ENCODE results near the gene ERCC4.

ERCC4 gene

DNA sequence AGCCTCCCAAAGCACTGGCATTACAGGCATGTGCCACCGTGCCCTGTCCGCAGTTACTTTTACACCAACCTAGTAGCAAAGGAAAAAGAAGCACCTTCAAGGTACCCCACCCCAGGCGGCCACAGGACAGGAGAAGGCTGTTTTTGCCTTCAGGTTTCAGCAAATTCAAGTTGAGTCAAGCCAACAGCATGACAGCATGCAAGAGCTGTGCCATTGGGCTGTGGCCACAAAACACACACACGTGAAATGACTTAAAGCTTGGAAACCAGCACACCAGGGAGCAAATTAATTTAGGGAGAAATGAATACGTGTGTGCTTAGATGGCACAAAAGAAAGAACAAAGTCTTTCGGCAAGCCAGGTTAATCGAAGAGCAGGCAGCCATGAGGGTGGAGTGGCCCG is 39.7 kb downstream of the ERCC4 start:
- DNase-seq (ENCODE audit: low read depth, low spot score) = no peak
- no peak overlapping the region for H3K4me3 ChIP-seq (ENCODE audit: low read depth, low read length)
- in situ Hi-C loops (cut with HindIII; ENCODE audit: low sequenced_read_pairs) = no loop called here
- TF ChIP-seq, protein P1, sequence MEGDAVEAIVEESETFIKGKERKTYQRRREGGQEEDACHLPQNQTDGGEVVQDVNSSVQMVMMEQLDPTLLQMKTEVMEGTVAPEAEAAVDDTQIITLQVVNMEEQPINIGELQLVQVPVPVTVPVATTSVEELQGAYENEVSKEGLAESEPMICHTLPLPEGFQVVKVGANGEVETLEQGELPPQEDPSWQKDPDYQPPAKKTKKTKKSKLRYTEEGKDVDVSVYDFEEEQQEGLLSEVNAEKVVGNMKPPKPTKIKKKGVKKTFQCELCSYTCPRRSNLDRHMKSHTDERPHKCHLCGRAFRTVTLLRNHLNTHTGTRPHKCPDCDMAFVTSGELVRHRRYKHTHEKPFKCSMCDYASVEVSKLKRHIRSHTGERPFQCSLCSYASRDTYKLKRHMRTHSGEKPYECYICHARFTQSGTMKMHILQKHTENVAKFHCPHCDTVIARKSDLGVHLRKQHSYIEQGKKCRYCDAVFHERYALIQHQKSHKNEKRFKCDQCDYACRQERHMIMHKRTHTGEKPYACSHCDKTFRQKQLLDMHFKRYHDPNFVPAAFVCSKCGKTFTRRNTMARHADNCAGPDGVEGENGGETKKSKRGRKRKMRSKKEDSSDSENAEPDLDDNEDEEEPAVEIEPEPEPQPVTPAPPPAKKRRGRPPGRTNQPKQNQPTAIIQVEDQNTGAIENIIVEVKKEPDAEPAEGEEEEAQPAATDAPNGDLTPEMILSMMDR (IDR thresholded peaks at IDR 0.05; ENCODE audit: low read depth, low read length) = no peak

DNA sequence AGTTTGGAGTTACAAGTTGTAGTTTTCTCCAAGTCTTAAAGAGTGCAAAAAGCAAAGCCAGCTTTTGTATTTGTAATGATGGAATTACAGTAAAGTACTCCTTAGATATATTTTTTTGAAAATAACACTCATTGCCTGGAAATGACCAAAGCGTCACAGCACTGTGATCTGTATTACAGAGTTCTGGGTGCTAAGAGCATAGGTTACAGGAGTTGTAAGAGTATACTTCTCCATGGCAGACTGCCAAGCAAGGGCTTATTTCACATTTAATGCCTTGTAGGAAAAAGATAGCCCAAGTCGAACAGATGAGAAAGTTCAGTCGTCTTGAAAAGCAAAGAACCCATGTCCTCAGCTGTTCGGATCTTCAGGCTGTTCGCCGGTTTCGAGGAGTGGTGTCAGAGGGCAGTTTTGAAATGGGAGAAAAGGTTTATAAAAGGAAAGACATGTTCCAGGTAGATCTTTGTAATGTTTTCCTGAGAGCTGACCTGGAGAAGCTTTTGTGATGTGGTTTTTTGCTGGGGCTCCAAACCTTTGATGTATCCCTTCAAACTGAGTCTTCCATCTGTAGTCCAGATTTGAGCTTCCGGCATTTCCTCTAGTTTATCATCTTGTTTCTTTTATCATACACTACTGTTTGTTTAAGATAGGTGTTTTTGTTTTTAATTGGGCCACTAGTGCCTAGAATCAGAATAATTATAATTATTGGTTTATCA is 41.3 kb downstream of the ERCC4 start:
- in situ Hi-C loops (cut with HindIII; ENCODE audit: low sequenced_read_pairs) = no loop called here

DNA sequence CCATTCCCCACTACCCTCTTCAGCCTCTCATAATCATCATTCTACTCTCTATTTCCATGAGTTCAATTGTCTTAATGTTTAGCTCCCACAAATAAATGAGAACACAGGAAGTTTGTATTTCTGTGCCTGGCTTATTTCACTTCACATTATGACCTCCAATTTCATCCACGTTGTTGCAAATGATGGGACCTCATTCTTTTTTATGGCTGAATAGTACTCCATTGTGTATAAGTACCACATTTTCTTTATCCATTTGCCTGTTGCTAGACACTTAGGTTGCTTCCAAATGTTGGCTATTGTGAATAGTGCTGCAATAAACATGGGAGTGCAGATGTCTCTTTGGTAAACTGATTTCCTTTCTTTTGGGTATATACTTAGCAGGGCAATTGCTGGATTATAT is 42.3 kb downstream of the ERCC4 start:
- no peak for DNase-seq (ENCODE audit: low read depth, low spot score)
- TF ChIP-seq, protein P1 (IDR thresholded peaks at IDR 0.05; ENCODE audit: low read depth, low read length) = no peak
- in situ Hi-C loops (cut with HindIII; ENCODE audit: low sequenced_read_pairs) = no loop called here
- H3K4me3 ChIP-seq (ENCODE audit: low read depth, low read length) = no peak overlapping the region

More for the DNA sequence above, 41.3 kb downstream of the ERCC4 start:
- no peak overlapping the region for H3K4me3 ChIP-seq (ENCODE audit: low read depth, low read length)
- peak; percentile 70 for DNase-seq (ENCODE audit: low read depth, low spot score)
- TF ChIP-seq, protein P1 (IDR thresholded peaks at IDR 0.05; ENCODE audit: low read depth, low read length) = no peak

DNA sequence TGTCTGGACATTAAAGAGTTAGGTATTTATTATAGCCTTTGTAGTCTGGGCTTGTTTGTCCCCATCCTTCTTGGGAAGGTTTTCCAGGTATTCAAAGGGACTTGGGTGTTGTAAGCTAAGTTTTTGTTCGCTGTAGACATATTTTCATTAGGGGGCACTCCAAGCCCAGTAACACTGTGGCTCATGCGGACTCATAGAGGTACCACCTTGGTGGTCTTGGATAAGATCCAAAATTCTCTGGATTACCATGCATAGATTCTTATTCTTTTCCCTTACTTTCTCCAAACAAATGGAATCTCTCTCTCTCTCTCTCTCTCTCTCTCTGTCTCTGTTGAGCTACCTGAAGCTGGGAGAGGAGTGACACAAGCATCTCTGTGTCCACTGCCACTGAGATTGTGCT is 48.9 kb downstream of the ERCC4 start:
- H3K4me3 ChIP-seq (ENCODE audit: low read depth, low read length) = no peak overlapping the region
- no peak for DNase-seq (ENCODE audit: low read depth, low spot score)
- TF ChIP-seq, protein P1 (IDR thresholded peaks at IDR 0.05; ENCODE audit: low read depth, low read length) = no peak
- in situ Hi-C loops (cut with HindIII; ENCODE audit: low sequenced_read_pairs) = no loop called here

DNA sequence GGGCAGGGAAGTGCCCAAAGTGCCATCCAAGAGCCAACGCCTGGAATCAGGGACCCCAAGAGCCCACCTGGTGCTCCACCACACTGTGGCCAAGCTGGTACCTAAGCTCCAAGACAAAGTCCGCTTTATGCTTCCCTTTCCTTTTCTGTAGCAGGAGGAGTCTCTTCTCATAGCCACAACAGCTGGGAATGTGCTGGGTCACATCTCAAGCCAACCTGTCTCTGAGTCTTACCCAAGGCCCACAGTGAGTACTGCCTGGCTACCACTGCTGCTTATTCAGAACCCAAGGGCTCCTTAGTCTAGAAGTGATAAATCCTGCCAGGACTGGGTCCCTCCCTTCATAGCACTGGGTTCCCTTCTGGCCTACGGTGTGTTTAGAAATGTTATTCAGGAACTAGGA is 49.8 kb downstream of the ERCC4 start:
- H3K4me3 ChIP-seq (ENCODE audit: low read depth, low read length) = no peak overlapping the region
- TF ChIP-seq, protein P1 (IDR thresholded peaks at IDR 0.05; ENCODE audit: low read depth, low read length) = no peak
- no peak for DNase-seq (ENCODE audit: low read depth, low spot score)
- in situ Hi-C loops (cut with HindIII; ENCODE audit: low sequenced_read_pairs) = no loop called here

DNA sequence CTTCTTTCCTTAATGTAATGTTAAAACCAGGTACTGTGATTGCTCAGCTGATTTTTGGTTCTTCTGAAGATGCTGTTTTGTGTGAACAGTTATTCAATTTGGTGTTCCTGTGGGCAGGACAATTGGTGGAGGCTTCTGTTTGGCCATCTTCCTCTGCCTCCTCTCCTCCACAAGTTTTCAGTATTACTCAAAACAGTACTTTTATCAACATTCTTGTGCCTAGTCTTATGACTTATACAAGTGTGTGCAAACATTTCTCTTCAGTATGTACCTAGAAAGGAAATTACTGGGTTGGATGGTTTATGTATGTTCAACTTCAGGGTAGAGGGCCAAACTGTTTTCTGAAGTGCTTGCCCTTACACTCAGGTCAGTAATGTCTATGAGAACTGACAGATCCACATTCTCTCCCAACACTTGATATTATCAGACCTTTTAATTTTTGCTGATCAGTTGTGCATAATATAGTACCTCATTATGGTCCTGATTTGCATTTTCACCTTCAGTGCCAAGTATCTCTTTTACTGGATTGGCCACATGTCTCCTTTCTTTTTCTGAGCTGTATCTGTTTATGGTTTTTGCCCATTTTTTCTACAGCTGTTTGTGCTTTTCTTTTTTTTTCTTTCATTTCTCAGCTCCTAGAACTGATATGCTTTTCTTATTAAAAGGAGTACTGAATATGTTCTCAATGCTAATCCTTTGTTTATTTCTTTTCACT is 50.9 kb downstream of the ERCC4 start:
- H3K4me3 ChIP-seq (ENCODE audit: low read depth, low read length) = no peak overlapping the region
- TF ChIP-seq, protein P1 (IDR thresholded peaks at IDR 0.05; ENCODE audit: low read depth, low read length) = no peak
- DNase-seq (ENCODE audit: low read depth, low spot score) = no peak
- in situ Hi-C loops (cut with HindIII; ENCODE audit: low sequenced_read_pairs) = no loop called here
